K562 (cell line): Measurements from ENCODE around the gene DDX50. TPM values are rescaled to one million over a fixed set of nuclear protein-coding genes. Genes with fewer than 3 reads are reported as not detected.

Experiments used
- CHD4 ChIP-seq: fragments of 200-600 bp; sonication (generic); IDR thresholded peaks from 3 replicates; pipeline ENCODE4 v1.6.1; 2012; ENCODE audit warnings: low read depth, mild to moderate bottlenecking, mixed read lengths, low read length, inconsistent platforms; ENCODE audit not compliant: insufficient read depth, insufficient replicate concordance, poor library complexity, severe bottlenecking
- CREB1 ChIP-seq, 2 experiments: sonication (generic) in 1 of 2; formaldehyde crosslinking in 1 of 2; IDR thresholded peaks; 2 replicates each; pipeline versions ENCODE4 v1.6.1 to v1.8.0; 2012 to 2022; ENCODE audit warnings: inconsistent platforms in 1 of 2, mild to moderate bottlenecking in 1 of 2, missing genetic modification reagents in 1 of 2, moderate library complexity in 1 of 2
- FOXA1 ChIP-seq: fragments of 450-650 bp; IDR thresholded peaks from 2 replicates; pipeline ENCODE4 v1.6.1; 2016; ENCODE audit warnings: mild to moderate bottlenecking, borderline replicate concordance
- HNRNPK ChIP-seq: fragments of 200-400 bp; formaldehyde crosslinking; IDR thresholded peaks from one replicate; pipeline ENCODE4 v1.6.1; 2018; ENCODE audit warnings: mild to moderate bottlenecking, low read depth, low read length; ENCODE audit not compliant: poor library complexity, severe bottlenecking
- ILK ChIP-seq: fragments of 450-650 bp; IDR thresholded peaks from 2 replicates; pipeline ENCODE4 v1.6.1; 2016; ENCODE audit warnings: missing genetic modification characterization, low read depth, mild to moderate bottlenecking, missing compliant biosample characterization, moderate library complexity, borderline replicate concordance
- LCOR ChIP-seq: sonication (generic); formaldehyde crosslinking; IDR thresholded peaks from 2 replicates; pipeline ENCODE4 v1.8.0; 2022; ENCODE audit warnings: mild to moderate bottlenecking, missing genetic modification reagents
- MEF2A ChIP-seq: IDR thresholded peaks from 2 replicates; pipeline ENCODE4 v1.6.1; 2011; ENCODE audit warnings: low read depth, mild to moderate bottlenecking, low read length, moderate library complexity; ENCODE audit not compliant: control insufficient read depth
- NFYB ChIP-seq: IDR thresholded peaks from 2 replicates; pipeline ENCODE4 v1.6.1; 2011; ENCODE audit warnings: mild to moderate bottlenecking, moderate library complexity; ENCODE audit not compliant: insufficient read length; ENCODE audit errors: extremely low read depth
- RHOXF2B ChIP-seq: fragments of 250-450 bp; sonication (Bioruptor Pico); conservative IDR thresholded peaks from 2 replicates; pipeline ENCODE4 v1.5.1; 2021
- RREB1 ChIP-seq: fragments of 250-450 bp; sonication (Bioruptor Pico); IDR thresholded peaks from 2 replicates; pipeline ENCODE4 v1.4.0; 2020
- SFPQ ChIP-seq: fragments of 200-400 bp; formaldehyde crosslinking; IDR thresholded peaks from 2 replicates; pipeline ENCODE4 v1.6.1; 2017; ENCODE audit warnings: mild to moderate bottlenecking, low read depth, low read length, moderate library complexity
- SMARCB1 ChIP-seq: IDR thresholded peaks from 2 replicates; pipeline ENCODE4 v1.6.1; 2011; ENCODE audit warnings: improper control_type of control experiment, low read depth; ENCODE audit not compliant: insufficient read length
- TEAD1 ChIP-seq, 2 experiments: fragments of 450-650 bp in 1 of 2; sonication (generic) in 1 of 2; formaldehyde crosslinking; IDR thresholded peaks; 2 replicates each; pipeline versions ENCODE4 v1.4.0 to v1.8.0; 2020 to 2022; ENCODE audit warnings: mild to moderate bottlenecking in 2 of 2, missing genetic modification reagents in 1 of 2
- YY1 ChIP-seq, 3 experiments: IDR thresholded peaks; 2 replicates each; pipeline ENCODE4 v1.6.1; 2011; ENCODE audit warnings: low read length in 2 of 3, mild to moderate bottlenecking in 2 of 3, moderate library complexity in 2 of 3, borderline replicate concordance in 1 of 3, control low read depth in 1 of 3, low read depth in 1 of 3; ENCODE audit not compliant: insufficient read depth in 3 of 3, insufficient replicate concordance in 2 of 3, control insufficient read depth in 1 of 3, insufficient read length in 1 of 3; ENCODE audit errors: extremely low read depth in 1 of 3
- ZBED1 ChIP-seq: IDR thresholded peaks from 2 replicates; pipeline ENCODE4 v1.6.1; 2014
- ZC3H4 ChIP-seq: sonication (generic); formaldehyde crosslinking; IDR thresholded peaks from 2 replicates; pipeline ENCODE4 v1.9.0; 2021; ENCODE audit warnings: missing genetic modification reagents, borderline replicate concordance
- ZNF445 ChIP-seq: fragments of 250-450 bp; sonication (Bioruptor Pico); IDR thresholded peaks from 2 replicates; pipeline ENCODE4 v1.4.0; 2020; ENCODE audit warnings: low read depth, mild to moderate bottlenecking, moderate library complexity
- ZNF57 ChIP-seq: fragments of 450-650 bp; formaldehyde crosslinking; IDR thresholded peaks from 2 replicates; pipeline ENCODE4 v1.4.0; 2020; ENCODE audit warnings: mild to moderate bottlenecking, moderate library complexity
- polyA plus RNA-seq, 8 experiments: library from polyadenylated mRNA; depleted of rRNA in 4 of 8; stranded (reverse) in 5 of 8; unstranded in 3 of 8; fragments of >200 nt; fragmentation: Nextera tagmentation in 2 of 8; fragmentation: Illumina TruSeq in 1 of 8; extraction: Ambion mirVana in 2 of 8; extraction: Trizol in 1 of 8; gene quantifications; 2 replicates each; pipeline versions ENCODE4 v1.2.1 to v1.2.3, GENCODE V29; 2011 to 2014; ENCODE audit warnings: inconsistent platforms in 1 of 8, missing spikeins in 1 of 8
- total RNA-seq, 7 experiments: library from RNA; depleted of rRNA in 6 of 7; stranded (reverse); fragments of >200 nt in 6 of 7; fragmentation: Illumina TruSeq in 2 of 7; extraction: Trizol in 2 of 7; gene quantifications; 2 replicates each; pipeline versions ENCODE4 v1.2.1 to v1.2.3, GENCODE V29; 2011 to 2021; ENCODE audit warnings: low replicate concordance in 1 of 7

DDX50 gene
- total and polyA plus RNA-seq, 9 of the 15 experiments (the other 6 are each of a cell fraction or from before 2014, with no cell fraction given) = 36.7 to 86.8 (median 57.4) TPM

- no peak for TF ChIP-seq ZNF57 (CRISPR knock-in tag)
- TF ChIP-seq CREB1 (IDR thresholded peaks at IDR 0.05) = peak; percentile 90
- TF ChIP-seq CREB1 (CRISPR knock-in tag; IDR thresholded peaks at IDR 0.05) = peak; percentile 94
- TF ChIP-seq NFYB = peak; percentile 79
- peak; percentile 68 for TF ChIP-seq LCOR
- 0 out of 2 replicates have a peak, but pooled peaks have one; percentile 38 for TF ChIP-seq RHOXF2B (CRISPR knock-in tag)
- TF ChIP-seq ZNF445 = no peak
- peak in 1 of 2 experiments; percentile 14; a peak in 2 of 4 replicates for TF ChIP-seq TEAD1 (CRISPR knock-in tag; IDR thresholded peaks at IDR 0.05)
- no peak; the same call in 1 of the 2 replicates for TF ChIP-seq ZC3H4 (CRISPR knock-in tag)
- peak; percentile 92; the same call in 1 of the 2 replicates for TF ChIP-seq RREB1
- TF ChIP-seq CHD4 = no peak
- no peak for TF ChIP-seq MEF2A
- TF ChIP-seq YY1 (IDR thresholded peaks at IDR 0.05; ENCODE audit: borderline replicate concordance in 1 of 3, control insufficient read depth in 1 of 3, extremely low read depth in 1 of 3, insufficient read depth in 3 of 3, insufficient read length in 1 of 3, insufficient replicate concordance in 2 of 3, low read depth in 1 of 3, low read length in 2 of 3) = peak in 2 of 3 experiments; percentile 58 to 79
- TF ChIP-seq ILK (tag) = no peak
- no peak for TF ChIP-seq SMARCB1
- TF ChIP-seq FOXA1 = no peak
- peak; percentile 28; the same call in 1 of the 2 replicates for TF ChIP-seq ZBED1
- no peak for TF ChIP-seq HNRNPK
- no peak for TF ChIP-seq SFPQ
Observed at GRCh38 chr10:68901105-68901927, at the start of gene DDX50 (continued).
